SK-N-SH (cell line): ENCODE data around the gene EIF3A. TPM values are rescaled to one million over a fixed set of nuclear protein-coding genes. Genes with fewer than 3 reads are reported as not detected.

Experiments
- CTCF ChIA-PET: fragments of 300-600, 350-600 bp; formaldehyde crosslinking; extraction: SDS; loops from one replicate; lab custom pipeline; 2021; lab: Yijun Ruan, JAX
- POLR2A ChIA-PET: fragments of 350-600 bp; sonication (Branson Sonifier 250); formaldehyde crosslinking; extraction: SDS; loops from one replicate; lab custom pipeline; 2020; ENCODE audit warnings: antibody characterized with exemption, inconsistent platforms; lab: Yijun Ruan, JAX
- DNase-seq: peaks from one replicate; pipeline ENCODE4 v3.0.0; 2012
- H2AFZ ChIP-seq: fragments of 200-600 bp; sonication (generic); 2 replicates; pipeline ENCODE4 v1.8.1; 2016; ENCODE audit warnings: antibody characterized with exemption, mild to moderate bottlenecking, low read depth
- H3F3A ChIP-seq: fragments of 200-600 bp; sonication (generic); replicated peaks from 2 replicates; pipeline ENCODE3; 2016; ENCODE audit warnings: antibody characterized with exemption, mild to moderate bottlenecking; ENCODE audit not compliant: insufficient read depth
- H3K27ac ChIP-seq, 2 experiments: fragments of 200-500 bp in 1 of 2; fragments of 200-600 bp in 1 of 2; sonication (Bioruptor generic) in 1 of 2; sonication (generic), shearing (Covaris generic) in 1 of 2; 2 replicates each; pipeline versions ENCODE4 v1.5.1 to v1.6.1; 2014 to 2016; ENCODE audit warnings: low read depth in 2 of 2, inconsistent platforms in 1 of 2, low read length in 1 of 2, mild to moderate bottlenecking in 1 of 2, mixed read lengths in 1 of 2
- H3K27me3 ChIP-seq: fragments of 200-600 bp; sonication (generic), shearing (Covaris generic); 2 replicates; pipeline ENCODE4 v1.6.1; 2016; ENCODE audit warnings: mixed run types; ENCODE audit not compliant: insufficient read depth
- H3K36me3 ChIP-seq, 2 experiments: fragments of 200-500 bp in 1 of 2; fragments of 200-600 bp in 1 of 2; sonication (Bioruptor generic) in 1 of 2; sonication (generic) in 1 of 2; replicated peaks in 1 of 2; 2 replicates each; pipeline versions ENCODE3 to v1.5.1; 2014 to 2016; ENCODE audit warnings: low read length in 1 of 2, mild to moderate bottlenecking in 1 of 2; ENCODE audit not compliant: insufficient read depth in 2 of 2, control insufficient read depth in 1 of 2
- H3K4me1 ChIP-seq, 2 experiments: fragments of 200-500 bp in 1 of 2; fragments of 200-600 bp in 1 of 2; sonication (Bioruptor generic) in 1 of 2; sonication (generic), shearing (Covaris generic) in 1 of 2; 2 replicates each; pipeline versions ENCODE4 v1.5.1 to v1.6.1; 2014 to 2016; ENCODE audit warnings: low read depth in 1 of 2, low read length in 1 of 2, mixed run types in 1 of 2; ENCODE audit not compliant: insufficient read depth in 2 of 2, control insufficient read depth in 1 of 2
- H3K4me2 ChIP-seq: fragments of 200-600 bp; sonication (generic), shearing (Covaris generic); 2 replicates; pipeline ENCODE4 v1.6.1; 2017; ENCODE audit warnings: mixed run types
- H3K4me3 ChIP-seq, 2 experiments: fragments of 200-500 bp in 1 of 2; fragments of 200-600 bp in 1 of 2; sonication (Bioruptor generic) in 1 of 2; sonication (generic), shearing (Covaris generic) in 1 of 2; 2 replicates each; pipeline versions ENCODE4 v1.5.1 to v1.8.1; 2014 to 2016; ENCODE audit warnings: low read depth in 2 of 2, inconsistent platforms in 1 of 2, low read length in 1 of 2, mild to moderate bottlenecking in 1 of 2, mixed read lengths in 1 of 2, moderate library complexity in 1 of 2
- H3K79me2 ChIP-seq: fragments of 200-600 bp; sonication (generic); 2 replicates; pipeline ENCODE4 v1.8.1; 2017; ENCODE audit warnings: mild to moderate bottlenecking; ENCODE audit not compliant: insufficient read depth
- H3K9ac ChIP-seq: fragments of 200-600 bp; sonication (generic); 2 replicates; pipeline ENCODE4 v1.6.1; 2017; ENCODE audit warnings: mixed run types
- H3K9me2 ChIP-seq: fragments of 200-600 bp; sonication (generic); 2 replicates; pipeline ENCODE4 v1.6.1; 2017; ENCODE audit warnings: mixed run types
- H3K9me3 ChIP-seq: fragments of 200-600 bp; sonication (generic); 2 replicates; pipeline ENCODE4 v1.6.1; 2017; ENCODE audit warnings: mixed run types, mild to moderate bottlenecking, moderate library complexity
- H4K20me1 ChIP-seq: fragments of 200-600 bp; sonication (generic); 2 replicates; pipeline ENCODE4 v1.6.1; 2017; ENCODE audit warnings: mild to moderate bottlenecking, mixed run types; ENCODE audit not compliant: insufficient read depth
- CHD2 ChIP-seq: fragments of 150-350 bp; IDR thresholded peaks from 2 replicates; pipeline ENCODE4 v1.6.1; 2018; ENCODE audit warnings: low read length; ENCODE audit not compliant: partially characterized antibody
- ELF1 ChIP-seq: IDR thresholded peaks from 2 replicates; pipeline ENCODE4 v1.4.0; 2012
- EZH2phosphoT487 ChIP-seq: fragments of 200-600 bp; sonication (generic); IDR thresholded peaks from 2 replicates; pipeline ENCODE4 v1.6.1; 2017; ENCODE audit warnings: low read depth, mixed run types, mild to moderate bottlenecking, antibody characterized with exemption, moderate library complexity, borderline replicate concordance
- FOSL2 ChIP-seq: IDR thresholded peaks from 2 replicates; pipeline ENCODE4 v1.4.0; 2012; ENCODE audit warnings: low read depth, mild to moderate bottlenecking, moderate library complexity, borderline replicate concordance
- FOXM1 ChIP-seq: IDR thresholded peaks from 2 replicates; pipeline ENCODE4 v1.4.0; 2012; ENCODE audit warnings: low read depth, mild to moderate bottlenecking
- GATA2 ChIP-seq: sonication (generic); formaldehyde crosslinking; IDR thresholded peaks from 2 replicates; pipeline ENCODE4 v1.5.0; 2020; ENCODE audit warnings: mild to moderate bottlenecking, missing genetic modification reagents
- JUND ChIP-seq: IDR thresholded peaks from 2 replicates; pipeline ENCODE4 v1.4.0; 2012
- MEF2A ChIP-seq: IDR thresholded peaks from 2 replicates; pipeline ENCODE4 v1.4.0; 2012; ENCODE audit warnings: low read depth, borderline replicate concordance
- NFIC ChIP-seq: IDR thresholded peaks from 2 replicates; pipeline ENCODE4 v1.4.0; 2012; ENCODE audit warnings: borderline replicate concordance
- POLR2AphosphoS5 ChIP-seq: IDR thresholded peaks from 2 replicates; pipeline ENCODE4 v1.6.1; 2012; ENCODE audit warnings: low read depth, low read length
- WGBS: methylation state at CpG from one replicate; pipeline ENCODE4 v1.1.6; 2017; ENCODE audit warnings: low lambda C conversion rate; 5-methylcytosine and 5-hydroxymethylcytosine counted together
- polyA plus RNA-seq, 3 experiments: library from polyadenylated mRNA; depleted of rRNA; stranded (reverse); fragments of >200 nt; gene quantifications; 2 replicates each; pipeline ENCODE4 v1.2.3, GENCODE V29; 2012
- TF ChIP-seq, protein P1 (sequence below): fragments of 150-350 bp; IDR thresholded peaks from 2 replicates; pipeline ENCODE4 v1.6.1; 2016; ENCODE audit warnings: mild to moderate bottlenecking, low read depth, low read length
- TF ChIP-seq, protein P2 (sequence below): IDR thresholded peaks from 2 replicates; pipeline ENCODE4; 2012
- TF ChIP-seq, protein P3 (sequence below): IDR thresholded peaks from 2 replicates; pipeline ENCODE4 v1.6.1; 2012; ENCODE audit warnings: mild to moderate bottlenecking, low read depth, low read length, moderate library complexity
- TF ChIP-seq, protein P4 (sequence below): IDR thresholded peaks from 2 replicates; pipeline ENCODE4 v1.4.0; 2012; ENCODE audit warnings: low read depth, borderline replicate concordance

EIF3A gene
- polyA plus RNA-seq, 1 of the 3 experiments (the other 2 are of a cell fraction): 25.8 TPM

DNA sequence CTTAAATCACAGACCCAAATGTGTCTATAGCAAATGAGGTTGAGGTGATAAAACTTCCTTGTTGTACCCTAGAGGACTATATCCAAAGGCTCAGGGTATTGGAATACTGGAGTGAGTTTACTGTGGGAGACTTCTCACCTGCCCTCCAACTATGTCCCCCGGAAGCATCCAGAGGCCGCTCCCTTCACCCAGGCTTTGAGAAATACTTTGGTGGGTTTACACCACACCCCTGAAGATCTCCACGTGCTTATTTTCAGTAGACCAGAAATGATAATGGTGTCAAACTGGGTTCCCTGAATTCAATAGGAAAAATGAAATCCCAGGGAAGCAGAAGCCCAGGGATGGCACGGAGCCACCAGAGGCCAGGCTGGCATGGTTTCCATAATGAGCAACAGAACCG lies 82.4 kb downstream of the EIF3A start:
- WGBS: 60% methylated on average over 5 of the region's 5 CpGs
- Histone ChIP-seq H3K4me2 (no peak overlapping the region), H3K79me2 (no peaks in the 10 kb centered on the region), H2AFZ (no peak overlapping the region), H3K27ac (no peak overlapping the region), H3K9ac (no peak overlapping the region), H3K4me1 (no peaks in the 10 kb centered on the region), H3K36me3 (no peaks in the 10 kb centered on the region), H3F3A (no peaks in the 10 kb centered on the region), H3K27me3 (peaks cover 5% of the 10 kb centered on the region; the same call in 1 of the 2 replicates), H4K20me1 (no peaks in the 10 kb centered on the region), H3K9me2 (no peaks in the 10 kb centered on the region), H3K9me3 (no peaks in the 10 kb centered on the region), H3K4me3 (no peak overlapping the region)
- TF ChIP-seq CHD2: no peak
- TF ChIP-seq GATA2 (CRISPR knock-in tag): no peak
- TF ChIP-seq MEF2A: no peak
- no peak for TF ChIP-seq FOXM1
- no peak for TF ChIP-seq EZH2phosphoT487
- TF ChIP-seq JUND: no peak
- TF ChIP-seq, protein P1, sequence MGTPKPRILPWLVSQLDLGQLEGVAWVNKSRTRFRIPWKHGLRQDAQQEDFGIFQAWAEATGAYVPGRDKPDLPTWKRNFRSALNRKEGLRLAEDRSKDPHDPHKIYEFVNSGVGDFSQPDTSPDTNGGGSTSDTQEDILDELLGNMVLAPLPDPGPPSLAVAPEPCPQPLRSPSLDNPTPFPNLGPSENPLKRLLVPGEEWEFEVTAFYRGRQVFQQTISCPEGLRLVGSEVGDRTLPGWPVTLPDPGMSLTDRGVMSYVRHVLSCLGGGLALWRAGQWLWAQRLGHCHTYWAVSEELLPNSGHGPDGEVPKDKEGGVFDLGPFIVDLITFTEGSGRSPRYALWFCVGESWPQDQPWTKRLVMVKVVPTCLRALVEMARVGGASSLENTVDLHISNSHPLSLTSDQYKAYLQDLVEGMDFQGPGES: no peak
- ChIA-PET POLR2A (no interaction called here), CTCF (no interaction called here)
- DNase-seq: no peak

GRCh38 chr10:118997379-118997778 lies 83.2 kb downstream of the EIF3A start:
- no peak overlapping the region for H2AFZ ChIP-seq
- H3K27me3 ChIP-seq: peaks cover 5% of the 10 kb centered on the region; the same call in 1 of the 2 replicates
- no peaks in the 10 kb centered on the region for H3F3A ChIP-seq
- no peak overlapping the region for H3K9ac ChIP-seq
- TF ChIP-seq JUND: no peak
- TF ChIP-seq MEF2A: no peak
- TF ChIP-seq NFIC: no peak
- TF ChIP-seq, protein P2, sequence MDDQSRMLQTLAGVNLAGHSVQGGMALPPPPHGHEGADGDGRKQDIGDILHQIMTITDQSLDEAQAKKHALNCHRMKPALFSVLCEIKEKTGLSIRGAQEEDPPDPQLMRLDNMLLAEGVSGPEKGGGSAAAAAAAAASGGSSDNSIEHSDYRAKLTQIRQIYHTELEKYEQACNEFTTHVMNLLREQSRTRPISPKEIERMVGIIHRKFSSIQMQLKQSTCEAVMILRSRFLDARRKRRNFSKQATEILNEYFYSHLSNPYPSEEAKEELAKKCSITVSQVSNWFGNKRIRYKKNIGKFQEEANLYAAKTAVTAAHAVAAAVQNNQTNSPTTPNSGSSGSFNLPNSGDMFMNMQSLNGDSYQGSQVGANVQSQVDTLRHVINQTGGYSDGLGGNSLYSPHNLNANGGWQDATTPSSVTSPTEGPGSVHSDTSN: no peak
- no peak for TF ChIP-seq FOSL2
- TF ChIP-seq POLR2AphosphoS5: no peak
- no peak for TF ChIP-seq ELF1
- TF ChIP-seq, protein P3, sequence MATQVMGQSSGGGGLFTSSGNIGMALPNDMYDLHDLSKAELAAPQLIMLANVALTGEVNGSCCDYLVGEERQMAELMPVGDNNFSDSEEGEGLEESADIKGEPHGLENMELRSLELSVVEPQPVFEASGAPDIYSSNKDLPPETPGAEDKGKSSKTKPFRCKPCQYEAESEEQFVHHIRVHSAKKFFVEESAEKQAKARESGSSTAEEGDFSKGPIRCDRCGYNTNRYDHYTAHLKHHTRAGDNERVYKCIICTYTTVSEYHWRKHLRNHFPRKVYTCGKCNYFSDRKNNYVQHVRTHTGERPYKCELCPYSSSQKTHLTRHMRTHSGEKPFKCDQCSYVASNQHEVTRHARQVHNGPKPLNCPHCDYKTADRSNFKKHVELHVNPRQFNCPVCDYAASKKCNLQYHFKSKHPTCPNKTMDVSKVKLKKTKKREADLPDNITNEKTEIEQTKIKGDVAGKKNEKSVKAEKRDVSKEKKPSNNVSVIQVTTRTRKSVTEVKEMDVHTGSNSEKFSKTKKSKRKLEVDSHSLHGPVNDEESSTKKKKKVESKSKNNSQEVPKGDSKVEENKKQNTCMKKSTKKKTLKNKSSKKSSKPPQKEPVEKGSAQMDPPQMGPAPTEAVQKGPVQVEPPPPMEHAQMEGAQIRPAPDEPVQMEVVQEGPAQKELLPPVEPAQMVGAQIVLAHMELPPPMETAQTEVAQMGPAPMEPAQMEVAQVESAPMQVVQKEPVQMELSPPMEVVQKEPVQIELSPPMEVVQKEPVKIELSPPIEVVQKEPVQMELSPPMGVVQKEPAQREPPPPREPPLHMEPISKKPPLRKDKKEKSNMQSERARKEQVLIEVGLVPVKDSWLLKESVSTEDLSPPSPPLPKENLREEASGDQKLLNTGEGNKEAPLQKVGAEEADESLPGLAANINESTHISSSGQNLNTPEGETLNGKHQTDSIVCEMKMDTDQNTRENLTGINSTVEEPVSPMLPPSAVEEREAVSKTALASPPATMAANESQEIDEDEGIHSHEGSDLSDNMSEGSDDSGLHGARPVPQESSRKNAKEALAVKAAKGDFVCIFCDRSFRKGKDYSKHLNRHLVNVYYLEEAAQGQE: no peak
- TF ChIP-seq, protein P4, sequence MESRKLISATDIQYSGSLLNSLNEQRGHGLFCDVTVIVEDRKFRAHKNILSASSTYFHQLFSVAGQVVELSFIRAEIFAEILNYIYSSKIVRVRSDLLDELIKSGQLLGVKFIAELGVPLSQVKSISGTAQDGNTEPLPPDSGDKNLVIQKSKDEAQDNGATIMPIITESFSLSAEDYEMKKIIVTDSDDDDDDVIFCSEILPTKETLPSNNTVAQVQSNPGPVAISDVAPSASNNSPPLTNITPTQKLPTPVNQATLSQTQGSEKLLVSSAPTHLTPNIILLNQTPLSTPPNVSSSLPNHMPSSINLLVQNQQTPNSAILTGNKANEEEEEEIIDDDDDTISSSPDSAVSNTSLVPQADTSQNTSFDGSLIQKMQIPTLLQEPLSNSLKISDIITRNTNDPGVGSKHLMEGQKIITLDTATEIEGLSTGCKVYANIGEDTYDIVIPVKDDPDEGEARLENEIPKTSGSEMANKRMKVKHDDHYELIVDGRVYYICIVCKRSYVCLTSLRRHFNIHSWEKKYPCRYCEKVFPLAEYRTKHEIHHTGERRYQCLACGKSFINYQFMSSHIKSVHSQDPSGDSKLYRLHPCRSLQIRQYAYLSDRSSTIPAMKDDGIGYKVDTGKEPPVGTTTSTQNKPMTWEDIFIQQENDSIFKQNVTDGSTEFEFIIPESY: no peak
- TF ChIP-seq, protein P1: no peak
- no peaks in the 10 kb centered on the region for H3K36me3 ChIP-seq
- H3K4me3 ChIP-seq: no peak overlapping the region
- no peak overlapping the region for H3K27ac ChIP-seq
- no peaks in the 10 kb centered on the region for H3K4me1 ChIP-seq
- H4K20me1 ChIP-seq: no peaks in the 10 kb centered on the region
- DNase-seq: no peak
- no peaks in the 10 kb centered on the region for H3K9me3 ChIP-seq
- H3K79me2 ChIP-seq: no peaks in the 10 kb centered on the region
- 65% methylated on average over 2 of the region's 2 CpGs for WGBS
- no peaks in the 10 kb centered on the region for H3K9me2 ChIP-seq
- ChIA-PET CTCF (no interaction called here), POLR2A (no interaction called here)
- no peak overlapping the region for H3K4me2 ChIP-seq
